KBM-7 (cell line): Measurements from ENCODE around the gene SLC1A3.
A peak's percentile ranks its signal among the peaks of the same experiment; 100 is the strongest.

ENCODE experiments used
- DNase-seq: peaks from one replicate; pipeline ENCODE4 v3.0.0-alpha.2; 2015
- in situ Hi-C: fragments of 300-500 bp; cut with MboI; formaldehyde crosslinking; loops from 2 replicates; pipeline ENCODE4 v1.14.3; 2020; ENCODE audit warnings: low sequenced_read_pairs, low pct_unique_long_range_greater_than_20kb, mixed read lengths

The SLC1A3 gene

GRCh38 chr5:36648426-36648825 is 42.0 kb downstream of the SLC1A3 start:
- no peak for DNase-seq
- in situ Hi-C loops: no loop called here

- in situ Hi-C loops: no loop called here
- no peak for DNase-seq
Measured at GRCh38 chr5:36651761-36652685, 45.6 kb downstream of the SLC1A3 start.

- no peak for DNase-seq
Measured at GRCh38 chr5:36653044-36653705, 46.8 kb downstream of the SLC1A3 start.

GRCh38 chr5:36654564-36654963 is 48.2 kb downstream of the SLC1A3 start:
- no peak for DNase-seq
- in situ Hi-C loops: no loop called here

More at GRCh38 chr5:36653044-36653705, 46.8 kb downstream of the SLC1A3 start:
- in situ Hi-C loops: no loop called here

- in situ Hi-C loops: no loop called here
- DNase-seq: peak; percentile 27
Measured at GRCh38 chr5:36655161-36655560, 48.8 kb downstream of the SLC1A3 start.

GRCh38 chr5:36656556-36656955 is 50.1 kb downstream of the SLC1A3 start:
- in situ Hi-C loops: no loop called here
- no peak for DNase-seq

- DNase-seq: peak; percentile 96
- in situ Hi-C loops: no loop called here
Measured at GRCh38 chr5:36657563-36657995, 51.2 kb downstream of the SLC1A3 start.

GRCh38 chr5:36658038-36658756 is 51.8 kb downstream of the SLC1A3 start:
- in situ Hi-C loops: no loop called here
- DNase-seq: no peak

- in situ Hi-C loops: no loop called here
- DNase-seq: no peak
Measured at GRCh38 chr5:36659411-36659810, 53.0 kb downstream of the SLC1A3 start.

GRCh38 chr5:36660397-36661049 is 54.1 kb downstream of the SLC1A3 start:
- DNase-seq: no peak
- in situ Hi-C loops: no loop called here

GRCh38 chr5:36661456-36662220 is 55.2 kb downstream of the SLC1A3 start:
- DNase-seq: no peak

GRCh38 chr5:36662291-36662851 is 56.0 kb downstream of the SLC1A3 start:
- peak; percentile 57 for DNase-seq
- in situ Hi-C loops: no loop called here

More at GRCh38 chr5:36661456-36662220, 55.2 kb downstream of the SLC1A3 start:
- in situ Hi-C loops: no loop called here

GRCh38 chr5:36664766-36665165 is 58.4 kb downstream of the SLC1A3 start:
- in situ Hi-C loops: no loop called here
- no peak for DNase-seq

- DNase-seq: no peak
- in situ Hi-C loops: no loop called here
Measured at GRCh38 chr5:36665628-36666027, 59.2 kb downstream of the SLC1A3 start.

GRCh38 chr5:36666274-36666673 is 59.9 kb downstream of the SLC1A3 start:
- in situ Hi-C loops: no loop called here
- DNase-seq: no peak

GRCh38 chr5:36666986-36667385 is 60.6 kb downstream of the SLC1A3 start:
- DNase-seq: no peak
- in situ Hi-C loops: no loop called here

- peak; percentile 25 for DNase-seq
- in situ Hi-C loops: no loop called here
Measured at GRCh38 chr5:36667824-36668223, 61.4 kb downstream of the SLC1A3 start.

GRCh38 chr5:36669015-36669651 is 62.7 kb downstream of the SLC1A3 start:
- in situ Hi-C loops: no loop called here
- no peak for DNase-seq
